SH-SY5Y (cell line): Measurements from ENCODE around the gene LMNA.

Source experiments
- GATA2 ChIP-seq: IDR thresholded peaks from 2 replicates; pipeline ENCODE4 v1.6.1; 2011; ENCODE audit warnings: mild to moderate bottlenecking, low read depth, low read length
- GATA3 ChIP-seq: IDR thresholded peaks from 2 replicates; pipeline ENCODE4 v1.6.1; 2011; ENCODE audit warnings: low read depth, mild to moderate bottlenecking, low read length, moderate library complexity

GRCh38 chr1:156106624-156107488, 7.7 kb upstream of the LMNA start:
- TF ChIP-seq GATA2, result no peak; the same call in 1 of the 2 replicates
- TF ChIP-seq GATA3, result no peak
